ENCODE data around the gene KCNJ2. TPM values are rescaled to one million over a fixed set of nuclear protein-coding genes. Genes with fewer than 3 reads are reported as not detected.

Gene KCNJ2
- total and polyA plus RNA-seq, 4 donors = 0.47 to 2.7 (median 1.4) TPM

DNA sequence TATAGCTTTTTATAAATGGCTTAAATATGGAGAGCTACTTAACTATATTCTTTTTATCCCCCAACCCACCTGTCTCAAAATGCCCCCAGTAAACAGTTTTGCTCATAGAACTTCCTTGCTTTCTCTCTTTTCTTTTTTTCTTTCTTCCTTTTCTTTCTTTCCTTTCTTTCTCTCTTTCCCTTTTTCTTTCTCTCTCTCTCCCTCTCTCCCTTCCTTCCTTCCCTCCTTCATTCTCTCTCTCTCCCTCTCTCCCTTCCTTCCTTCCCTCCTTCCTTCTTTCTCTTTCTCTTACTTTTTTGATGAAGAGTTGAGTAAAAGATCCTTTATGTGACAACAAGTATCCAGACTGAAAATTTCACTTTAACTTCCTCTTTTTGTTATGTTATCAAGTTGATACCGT lies 48.2 kb downstream of the KCNJ2 start (continued):
- TF ChIP-seq, protein P1, sequence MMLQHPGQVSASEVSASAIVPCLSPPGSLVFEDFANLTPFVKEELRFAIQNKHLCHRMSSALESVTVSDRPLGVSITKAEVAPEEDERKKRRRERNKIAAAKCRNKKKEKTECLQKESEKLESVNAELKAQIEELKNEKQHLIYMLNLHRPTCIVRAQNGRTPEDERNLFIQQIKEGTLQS (IDR thresholded peaks at IDR 0.05) = no peak
- TF ChIP-seq, protein P2, sequence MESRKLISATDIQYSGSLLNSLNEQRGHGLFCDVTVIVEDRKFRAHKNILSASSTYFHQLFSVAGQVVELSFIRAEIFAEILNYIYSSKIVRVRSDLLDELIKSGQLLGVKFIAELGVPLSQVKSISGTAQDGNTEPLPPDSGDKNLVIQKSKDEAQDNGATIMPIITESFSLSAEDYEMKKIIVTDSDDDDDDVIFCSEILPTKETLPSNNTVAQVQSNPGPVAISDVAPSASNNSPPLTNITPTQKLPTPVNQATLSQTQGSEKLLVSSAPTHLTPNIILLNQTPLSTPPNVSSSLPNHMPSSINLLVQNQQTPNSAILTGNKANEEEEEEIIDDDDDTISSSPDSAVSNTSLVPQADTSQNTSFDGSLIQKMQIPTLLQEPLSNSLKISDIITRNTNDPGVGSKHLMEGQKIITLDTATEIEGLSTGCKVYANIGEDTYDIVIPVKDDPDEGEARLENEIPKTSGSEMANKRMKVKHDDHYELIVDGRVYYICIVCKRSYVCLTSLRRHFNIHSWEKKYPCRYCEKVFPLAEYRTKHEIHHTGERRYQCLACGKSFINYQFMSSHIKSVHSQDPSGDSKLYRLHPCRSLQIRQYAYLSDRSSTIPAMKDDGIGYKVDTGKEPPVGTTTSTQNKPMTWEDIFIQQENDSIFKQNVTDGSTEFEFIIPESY (IDR thresholded peaks at IDR 0.05) = no peak
- TF ChIP-seq, protein P3, sequence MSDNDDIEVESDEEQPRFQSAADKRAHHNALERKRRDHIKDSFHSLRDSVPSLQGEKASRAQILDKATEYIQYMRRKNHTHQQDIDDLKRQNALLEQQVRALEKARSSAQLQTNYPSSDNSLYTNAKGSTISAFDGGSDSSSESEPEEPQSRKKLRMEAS (IDR thresholded peaks at IDR 0.05) = no peak

DNA sequence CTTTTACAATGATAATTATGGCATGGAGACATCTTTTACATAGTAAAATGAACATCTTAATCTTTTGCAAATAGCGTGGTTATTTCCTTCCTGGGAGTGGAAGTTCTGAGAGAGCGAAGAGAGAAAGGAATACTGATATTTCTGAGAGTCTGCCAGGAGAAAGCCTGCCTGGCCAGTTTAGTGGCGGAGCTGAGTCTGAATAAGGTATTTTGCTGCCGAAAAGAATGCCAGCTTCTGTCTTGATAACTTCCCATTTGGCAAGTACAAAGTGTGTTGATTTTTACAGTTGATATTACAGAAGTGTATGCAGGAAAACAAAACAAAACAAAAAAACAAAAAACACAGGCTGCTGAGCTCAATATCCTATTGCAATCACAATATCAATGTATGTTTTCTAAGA lies 55.9 kb downstream of the KCNJ2 start:
- TF ChIP-seq FOXA2 (IDR thresholded peaks at IDR 0.05) (no peak), RXRA (IDR thresholded peaks at IDR 0.05) (no peak), HNF4A (conservative IDR thresholded peaks at IDR 0.05) (no peak), HNF4G (IDR thresholded peaks at IDR 0.05) (no peak)
- TF ChIP-seq, protein P2 (IDR thresholded peaks at IDR 0.05) = no peak
- TF ChIP-seq, protein P4, sequence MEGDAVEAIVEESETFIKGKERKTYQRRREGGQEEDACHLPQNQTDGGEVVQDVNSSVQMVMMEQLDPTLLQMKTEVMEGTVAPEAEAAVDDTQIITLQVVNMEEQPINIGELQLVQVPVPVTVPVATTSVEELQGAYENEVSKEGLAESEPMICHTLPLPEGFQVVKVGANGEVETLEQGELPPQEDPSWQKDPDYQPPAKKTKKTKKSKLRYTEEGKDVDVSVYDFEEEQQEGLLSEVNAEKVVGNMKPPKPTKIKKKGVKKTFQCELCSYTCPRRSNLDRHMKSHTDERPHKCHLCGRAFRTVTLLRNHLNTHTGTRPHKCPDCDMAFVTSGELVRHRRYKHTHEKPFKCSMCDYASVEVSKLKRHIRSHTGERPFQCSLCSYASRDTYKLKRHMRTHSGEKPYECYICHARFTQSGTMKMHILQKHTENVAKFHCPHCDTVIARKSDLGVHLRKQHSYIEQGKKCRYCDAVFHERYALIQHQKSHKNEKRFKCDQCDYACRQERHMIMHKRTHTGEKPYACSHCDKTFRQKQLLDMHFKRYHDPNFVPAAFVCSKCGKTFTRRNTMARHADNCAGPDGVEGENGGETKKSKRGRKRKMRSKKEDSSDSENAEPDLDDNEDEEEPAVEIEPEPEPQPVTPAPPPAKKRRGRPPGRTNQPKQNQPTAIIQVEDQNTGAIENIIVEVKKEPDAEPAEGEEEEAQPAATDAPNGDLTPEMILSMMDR (IDR thresholded peaks at IDR 0.05; ENCODE audit: low read depth, low read length, missing input control) = no peak
- Histone ChIP-seq H3K36me3 (ENCODE audit: control insufficient read depth in 4 of 4, insufficient read depth in 3 of 4, low read depth in 1 of 4, low read length in 3 of 4) (no peaks in the 10 kb centered on the region), H3K27me3 (ENCODE audit: control insufficient read depth in 4 of 4, insufficient read depth in 4 of 4, low read length in 3 of 4) (peaks cover 0 to 4% (median 1%) of the 10 kb centered on the region in 4 donors), H3K4me1 (ENCODE audit: control insufficient read depth in 4 of 4, insufficient read depth in 4 of 4, low read length in 3 of 4) (no peaks in the 10 kb centered on the region), H3K27ac (ENCODE audit: low read depth in 1 of 2, low read length in 2 of 2) (no peak overlapping the region), H3K9me3 (ENCODE audit: control insufficient read depth in 4 of 4, low read length in 3 of 4) (no peaks in the 10 kb centered on the region), H3K9ac (ENCODE audit: low read depth in 1 of 2, low read length in 2 of 2) (no peak overlapping the region), H3K4me3 (ENCODE audit: low read depth in 1 of 3, low read length in 3 of 3) (no peak overlapping the region)
- no peak for DNase-seq (ENCODE audit: low spot score)
- WGBS = 65% methylated on average over 4 of the region's 4 CpGs

Other genes starting within 250 kb of the KCNJ2 start
- gene KCNJ16, start 94.3 kb upstream of the KCNJ2 start, total RNA-seq = 1 to 10 TPM in 1 of 2 donors, under 1 TPM in 1; 0.75 to 3.3 TPM
- under 1 TPM; 0.31 to 0.58 TPM for gene KCNJ16, start 94.3 kb upstream of the KCNJ2 start, polyA plus RNA-seq